ENCODE results near the gene PRG2.

The PRG2 gene

DNA sequence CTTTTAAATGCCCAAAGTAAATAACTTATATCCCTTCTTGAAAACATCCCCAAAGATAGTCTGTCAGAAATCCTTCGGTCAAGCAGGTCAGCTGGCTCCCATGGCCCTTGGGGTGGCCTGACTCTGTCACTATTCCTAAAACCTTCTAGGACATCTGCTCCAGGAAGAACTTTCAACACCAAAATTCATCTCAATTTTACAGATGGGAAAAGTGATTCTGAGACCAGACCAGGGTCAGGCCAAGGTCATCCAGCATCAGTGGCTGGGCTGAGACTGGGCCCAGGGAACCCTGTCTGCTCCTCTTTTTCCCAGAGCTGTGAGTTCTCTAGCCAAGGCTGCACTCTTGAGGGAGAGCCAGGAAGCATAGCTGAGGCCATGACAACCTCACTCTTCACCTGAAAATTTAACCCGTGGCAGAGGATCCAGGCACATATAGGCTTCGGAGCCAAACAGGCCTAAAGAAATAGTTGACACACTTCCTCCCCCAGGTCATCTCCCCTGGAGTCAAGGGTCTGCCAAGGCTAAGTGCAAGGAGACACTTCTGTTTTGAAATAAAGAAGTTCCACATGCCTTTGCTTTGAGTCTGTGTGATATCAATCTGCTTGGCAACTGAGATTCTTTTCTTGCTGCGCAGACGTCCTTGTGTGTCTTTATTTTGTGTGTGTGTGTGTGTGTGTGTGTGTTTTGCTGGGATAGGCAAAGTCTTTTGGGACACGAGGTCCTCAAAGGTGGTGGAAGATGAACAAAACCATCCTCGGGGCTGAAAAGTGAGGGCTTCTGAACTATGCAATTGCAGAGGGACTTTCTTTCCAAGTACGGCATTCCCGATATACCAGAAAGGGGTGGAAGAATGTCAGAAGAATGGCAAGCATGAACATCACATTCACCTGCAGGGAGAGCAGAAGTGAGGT is 16.8 kb upstream of the PRG2 start:
- ATAC-seq, result no peak
- TF ChIP-seq ZFP3 (CRISPR knock-in tag; IDR thresholded peaks at IDR 0.05) (no peak), BACH2 (CRISPR knock-in tag; IDR thresholded peaks at IDR 0.05; ENCODE audit: borderline replicate concordance) (no peak), ESRRG (CRISPR knock-in tag; IDR thresholded peaks at IDR 0.05) (no peak)
- TF ChIP-seq, protein P1, sequence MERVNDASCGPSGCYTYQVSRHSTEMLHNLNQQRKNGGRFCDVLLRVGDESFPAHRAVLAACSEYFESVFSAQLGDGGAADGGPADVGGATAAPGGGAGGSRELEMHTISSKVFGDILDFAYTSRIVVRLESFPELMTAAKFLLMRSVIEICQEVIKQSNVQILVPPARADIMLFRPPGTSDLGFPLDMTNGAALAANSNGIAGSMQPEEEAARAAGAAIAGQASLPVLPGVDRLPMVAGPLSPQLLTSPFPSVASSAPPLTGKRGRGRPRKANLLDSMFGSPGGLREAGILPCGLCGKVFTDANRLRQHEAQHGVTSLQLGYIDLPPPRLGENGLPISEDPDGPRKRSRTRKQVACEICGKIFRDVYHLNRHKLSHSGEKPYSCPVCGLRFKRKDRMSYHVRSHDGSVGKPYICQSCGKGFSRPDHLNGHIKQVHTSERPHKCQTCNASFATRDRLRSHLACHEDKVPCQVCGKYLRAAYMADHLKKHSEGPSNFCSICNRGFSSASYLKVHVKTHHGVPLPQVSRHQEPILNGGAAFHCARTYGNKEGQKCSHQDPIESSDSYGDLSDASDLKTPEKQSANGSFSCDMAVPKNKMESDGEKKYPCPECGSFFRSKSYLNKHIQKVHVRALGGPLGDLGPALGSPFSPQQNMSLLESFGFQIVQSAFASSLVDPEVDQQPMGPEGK (CRISPR knock-in tag; IDR thresholded peaks at IDR 0.05; ENCODE audit: borderline replicate concordance), result no peak
- TF ChIP-seq, protein P2, sequence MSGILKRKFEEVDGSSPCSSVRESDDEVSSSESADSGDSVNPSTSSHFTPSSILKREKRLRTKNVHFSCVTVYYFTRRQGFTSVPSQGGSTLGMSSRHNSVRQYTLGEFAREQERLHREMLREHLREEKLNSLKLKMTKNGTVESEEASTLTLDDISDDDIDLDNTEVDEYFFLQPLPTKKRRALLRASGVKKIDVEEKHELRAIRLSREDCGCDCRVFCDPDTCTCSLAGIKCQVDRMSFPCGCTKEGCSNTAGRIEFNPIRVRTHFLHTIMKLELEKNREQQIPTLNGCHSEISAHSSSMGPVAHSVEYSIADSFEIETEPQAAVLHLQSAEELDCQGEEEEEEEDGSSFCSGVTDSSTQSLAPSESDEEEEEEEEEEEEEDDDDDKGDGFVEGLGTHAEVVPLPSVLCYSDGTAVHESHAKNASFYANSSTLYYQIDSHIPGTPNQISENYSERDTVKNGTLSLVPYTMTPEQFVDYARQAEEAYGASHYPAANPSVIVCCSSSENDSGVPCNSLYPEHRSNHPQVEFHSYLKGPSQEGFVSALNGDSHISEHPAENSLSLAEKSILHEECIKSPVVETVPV (CRISPR knock-in tag; IDR thresholded peaks at IDR 0.05), result no peak

DNA sequence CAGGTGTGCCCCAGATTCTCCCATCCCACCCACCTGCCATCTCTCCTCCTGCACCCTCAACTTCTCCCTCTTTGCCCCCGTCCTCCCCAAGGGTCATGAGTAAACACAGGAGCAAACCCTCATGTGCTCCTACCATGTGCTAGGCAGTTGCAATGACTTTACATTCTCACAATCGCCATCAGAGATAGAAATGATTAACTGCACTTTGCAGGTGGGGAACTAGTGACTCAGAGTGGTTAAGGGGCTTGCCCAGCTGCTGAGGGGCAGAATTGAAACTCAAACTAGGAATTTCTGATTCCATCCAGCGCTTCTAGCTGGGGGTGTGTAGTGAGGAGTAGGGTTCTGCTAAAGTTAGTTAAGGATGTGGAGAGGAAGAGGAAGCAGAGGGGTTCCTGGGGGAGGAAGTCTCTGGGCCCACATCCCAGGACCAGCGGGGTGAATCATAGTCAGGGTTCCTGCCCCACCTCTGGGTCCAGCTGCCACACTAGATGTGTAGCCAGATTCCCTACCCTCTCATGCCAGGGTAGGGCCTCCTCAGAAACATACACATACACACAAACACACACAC is 16.0 kb upstream of the PRG2 start:
- TF ChIP-seq ZNF565 (CRISPR knock-in tag; conservative IDR thresholded peaks at IDR 0.05; ENCODE audit: low read depth), result no peak
- TF ChIP-seq ZFP3 (CRISPR knock-in tag; IDR thresholded peaks at IDR 0.05), result no peak
- TF ChIP-seq ESRRG (CRISPR knock-in tag; IDR thresholded peaks at IDR 0.05), result no peak
- TF ChIP-seq ARNTL (CRISPR knock-in tag; IDR thresholded peaks at IDR 0.05; ENCODE audit: borderline replicate concordance, low read depth), result no peak
- no peak for TF ChIP-seq ZNF70 (CRISPR knock-in tag; IDR thresholded peaks at IDR 0.05)
- TF ChIP-seq CSDC2 (CRISPR knock-in tag; IDR thresholded peaks at IDR 0.05), result no peak
- no peak for TF ChIP-seq OSR1 (CRISPR knock-in tag; IDR thresholded peaks at IDR 0.05)
- TF ChIP-seq, protein P3, sequence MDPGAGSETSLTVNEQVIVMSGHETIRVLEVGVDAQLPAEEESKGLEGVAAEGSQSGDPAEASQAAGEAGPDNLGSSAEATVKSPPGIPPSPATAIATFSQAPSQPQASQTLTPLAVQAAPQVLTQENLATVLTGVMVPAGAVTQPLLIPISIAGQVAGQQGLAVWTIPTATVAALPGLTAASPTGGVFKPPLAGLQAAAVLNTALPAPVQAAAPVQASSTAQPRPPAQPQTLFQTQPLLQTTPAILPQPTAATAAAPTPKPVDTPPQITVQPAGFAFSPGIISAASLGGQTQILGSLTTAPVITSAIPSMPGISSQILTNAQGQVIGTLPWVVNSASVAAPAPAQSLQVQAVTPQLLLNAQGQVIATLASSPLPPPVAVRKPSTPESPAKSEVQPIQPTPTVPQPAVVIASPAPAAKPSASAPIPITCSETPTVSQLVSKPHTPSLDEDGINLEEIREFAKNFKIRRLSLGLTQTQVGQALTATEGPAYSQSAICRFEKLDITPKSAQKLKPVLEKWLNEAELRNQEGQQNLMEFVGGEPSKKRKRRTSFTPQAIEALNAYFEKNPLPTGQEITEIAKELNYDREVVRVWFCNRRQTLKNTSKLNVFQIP (CRISPR knock-in tag; IDR thresholded peaks at IDR 0.05; ENCODE audit: borderline replicate concordance, low read depth), result no peak
- no peak for TF ChIP-seq ZC3H10 (CRISPR knock-in tag; IDR thresholded peaks at IDR 0.05)
- no peak for TF ChIP-seq TCF4 (CRISPR knock-in tag; IDR thresholded peaks at IDR 0.05; ENCODE audit: borderline replicate concordance)
- TF ChIP-seq SNAI2 (CRISPR knock-in tag; IDR thresholded peaks at IDR 0.05), result no peak
- no peak for TF ChIP-seq TOX (CRISPR knock-in tag; IDR thresholded peaks at IDR 0.05; ENCODE audit: borderline replicate concordance)
- TF ChIP-seq ZNF8 (CRISPR knock-in tag; IDR thresholded peaks at IDR 0.05), result no peak
- TF ChIP-seq, protein P1 (CRISPR knock-in tag; IDR thresholded peaks at IDR 0.05; ENCODE audit: borderline replicate concordance), result no peak
- ATAC-seq, result no peak

DNA sequence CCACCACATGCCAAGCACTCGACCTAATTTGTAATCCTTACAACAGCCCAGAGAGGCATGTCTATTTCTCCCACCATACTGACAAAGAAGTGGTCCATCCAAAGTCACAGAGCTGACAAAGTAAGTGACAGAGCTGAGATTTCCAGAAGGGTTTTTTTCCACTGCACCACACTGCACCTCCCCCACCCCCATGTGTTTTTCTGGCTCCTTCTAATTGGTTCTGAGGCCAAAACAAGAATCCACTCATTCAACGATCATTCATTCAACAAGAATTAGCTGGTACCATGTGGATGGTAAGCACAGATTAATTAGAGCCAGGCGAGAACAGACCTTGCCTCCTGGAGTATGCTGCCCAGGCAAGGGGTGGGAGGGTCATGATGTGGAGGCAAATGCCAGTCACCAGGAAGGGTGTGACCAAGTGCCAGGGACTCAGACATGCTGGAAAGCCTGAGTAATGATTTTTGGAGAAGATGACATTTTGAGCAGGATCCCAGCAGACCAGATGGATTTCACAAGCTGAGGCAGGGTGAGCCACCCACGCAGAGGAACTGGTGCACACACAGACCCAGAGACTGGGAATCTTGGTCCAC is 14.9 kb upstream of the PRG2 start:
- TF ChIP-seq GLIS3 (CRISPR knock-in tag; IDR thresholded peaks at IDR 0.05) (no peak), OSR1 (CRISPR knock-in tag; IDR thresholded peaks at IDR 0.05) (no peak), ZC3H10 (CRISPR knock-in tag; IDR thresholded peaks at IDR 0.05) (no peak), ISL1 (CRISPR knock-in tag; IDR thresholded peaks at IDR 0.05) (no peak), ESRRG (CRISPR knock-in tag; IDR thresholded peaks at IDR 0.05) (no peak), SNAI2 (CRISPR knock-in tag; IDR thresholded peaks at IDR 0.05) (no peak), ZNF70 (CRISPR knock-in tag; IDR thresholded peaks at IDR 0.05) (no peak), RARB (CRISPR knock-in tag; IDR thresholded peaks at IDR 0.05) (no peak), ZNF8 (CRISPR knock-in tag; IDR thresholded peaks at IDR 0.05) (no peak), TCF4 (CRISPR knock-in tag; IDR thresholded peaks at IDR 0.05; ENCODE audit: borderline replicate concordance) (no peak)
- TF ChIP-seq, protein P1 (CRISPR knock-in tag; IDR thresholded peaks at IDR 0.05; ENCODE audit: borderline replicate concordance), result no peak
- TF ChIP-seq, protein P4, sequence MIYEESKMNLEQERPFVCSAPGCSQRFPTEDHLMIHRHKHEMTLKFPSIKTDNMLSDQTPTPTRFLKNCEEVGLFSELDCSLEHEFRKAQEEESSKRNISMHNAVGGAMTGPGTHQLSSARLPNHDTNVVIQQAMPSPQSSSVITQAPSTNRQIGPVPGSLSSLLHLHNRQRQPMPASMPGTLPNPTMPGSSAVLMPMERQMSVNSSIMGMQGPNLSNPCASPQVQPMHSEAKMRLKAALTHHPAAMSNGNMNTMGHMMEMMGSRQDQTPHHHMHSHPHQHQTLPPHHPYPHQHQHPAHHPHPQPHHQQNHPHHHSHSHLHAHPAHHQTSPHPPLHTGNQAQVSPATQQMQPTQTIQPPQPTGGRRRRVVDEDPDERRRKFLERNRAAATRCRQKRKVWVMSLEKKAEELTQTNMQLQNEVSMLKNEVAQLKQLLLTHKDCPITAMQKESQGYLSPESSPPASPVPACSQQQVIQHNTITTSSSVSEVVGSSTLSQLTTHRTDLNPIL (CRISPR knock-in tag; IDR thresholded peaks at IDR 0.05; ENCODE audit: low read depth), result no peak
- ATAC-seq, result no peak
